Left ventricle myocardium inferior (tissue), 1 donor: Measurements from ENCODE around the gene KCNS3. TPM values are rescaled to one million over a fixed set of nuclear protein-coding genes. Genes with fewer than 3 reads are reported as not detected.

Experiments used
- DNase-seq: peaks from one replicate; pipeline ENCODE4 v3.0.0-alpha.2; 2020
- H3K27ac ChIP-seq: fragments of 200-600 bp; replicated peaks from 2 replicates; pipeline ENCODE4 v1.8.0; 2021
- H3K27me3 ChIP-seq: fragments of 200-600 bp; 2 replicates; pipeline ENCODE4 v1.8.0; 2021; ENCODE audit warnings: low read depth
- H3K36me3 ChIP-seq: fragments of 200-600 bp; 2 replicates; pipeline ENCODE4 v1.8.0; 2021
- H3K4me1 ChIP-seq: fragments of 200-600 bp; 2 replicates; pipeline ENCODE4 v1.8.0; 2021
- H3K4me3 ChIP-seq: fragments of 200-600 bp; 2 replicates; pipeline ENCODE4 v1.8.0; 2021; ENCODE audit warnings: mild to moderate bottlenecking, moderate library complexity
- H3K9me3 ChIP-seq: fragments of 200-600 bp; replicated peaks from 2 replicates; pipeline ENCODE4 v1.8.0; 2021
- CTCF ChIP-seq: fragments of 200-600 bp; IDR thresholded peaks from 2 replicates; pipeline ENCODE4 v1.8.0; 2021; ENCODE audit warnings: antibody characterized with exemption, mild to moderate bottlenecking, borderline replicate concordance
- intact Hi-C: fragments of 100-400 bp; cut with micrococcal nuclease; formaldehyde crosslinking; loops from one replicate; pipeline ENCODE4 v1.11.0; 2022
- total RNA-seq: library from RNA; stranded (reverse); fragmentation: NEBNext Ultra II Directional; extraction: Animal tissue kit (Norgen Biotek cat#: 25700); gene quantifications from one replicate; pipeline ENCODE4 v1.2.1, GENCODE V29; 2021
- donor health status: DM: no; HTN: yes; CAD: no; lungs with severe emphysema.

Gene KCNS3
- total RNA-seq, 1 donor from 2014 or later, result 4.0 TPM

- Histone ChIP-seq H3K36me3 (no peaks in the 10 kb centered on the region), H3K27me3 (no peaks in the 10 kb centered on the region), H3K4me1 (peaks cover 5% of the 10 kb centered on the region), H3K9me3 (no peaks in the 10 kb centered on the region), H3K27ac (peak overlapping the region; percentile 38), H3K4me3 (no peak overlapping the region)
- DNase-seq, result peak; percentile 15
- no peak for TF ChIP-seq CTCF
- intact Hi-C loops, result no loop called here
Observed at GRCh38 chr2:17976871-17977746, 98.6 kb downstream of the KCNS3 start.

GRCh38 chr2:17979707-17980106 lies 101.2 kb downstream of the KCNS3 start:
- no peak for TF ChIP-seq CTCF
- no peak overlapping the region for H3K4me3 ChIP-seq
- intact Hi-C loops, result no loop called here
- DNase-seq, result no peak
- no peaks in the 10 kb centered on the region for H3K9me3 ChIP-seq
- H3K36me3 ChIP-seq, result no peaks in the 10 kb centered on the region
- H3K27ac ChIP-seq, result no peak overlapping the region
- peaks cover 5% of the 10 kb centered on the region for H3K4me1 ChIP-seq
- no peaks in the 10 kb centered on the region for H3K27me3 ChIP-seq

- H3K27me3 ChIP-seq, result no peaks in the 10 kb centered on the region
- no peak overlapping the region for H3K4me3 ChIP-seq
- H3K9me3 ChIP-seq, result no peaks in the 10 kb centered on the region
- no peak for TF ChIP-seq CTCF
- H3K36me3 ChIP-seq, result no peaks in the 10 kb centered on the region
- no peak overlapping the region for H3K27ac ChIP-seq
- no peak for DNase-seq
- H3K4me1 ChIP-seq, result peaks cover 5% of the 10 kb centered on the region
- intact Hi-C loops, result no loop called here
Observed at GRCh38 chr2:17981936-17982335, 103.5 kb downstream of the KCNS3 start.

Other genes with a start within 250 kb of the KCNS3 start
- 13.3 TPM for gene SMC6, start 124.9 kb upstream of the KCNS3 start, total RNA-seq
- 4.3 TPM for gene GEN1, start 124.5 kb upstream of the KCNS3 start, total RNA-seq
- gene MSGN1, start 62.2 kb upstream of the KCNS3 start, total RNA-seq, result not detected